WI38 (cell line): ENCODE data around the gene SHROOM3.

Experiments used
- H3K4me3 ChIP-seq: 2 replicates; pipeline ENCODE4 v1.5.1; 2011; ENCODE audit warnings: low read depth, mild to moderate bottlenecking, control low read depth, low read length
- TF ChIP-seq, protein P1 (sequence below): IDR thresholded peaks from 2 replicates; pipeline ENCODE4 v1.5.1; 2012; ENCODE audit warnings: low read depth, mild to moderate bottlenecking, control low read depth, low read length

SHROOM3 gene

GRCh38 chr4:76458825-76459224 is 23.8 kb downstream of the SHROOM3 start:
- no peak overlapping the region for H3K4me3 ChIP-seq
- TF ChIP-seq, protein P1, sequence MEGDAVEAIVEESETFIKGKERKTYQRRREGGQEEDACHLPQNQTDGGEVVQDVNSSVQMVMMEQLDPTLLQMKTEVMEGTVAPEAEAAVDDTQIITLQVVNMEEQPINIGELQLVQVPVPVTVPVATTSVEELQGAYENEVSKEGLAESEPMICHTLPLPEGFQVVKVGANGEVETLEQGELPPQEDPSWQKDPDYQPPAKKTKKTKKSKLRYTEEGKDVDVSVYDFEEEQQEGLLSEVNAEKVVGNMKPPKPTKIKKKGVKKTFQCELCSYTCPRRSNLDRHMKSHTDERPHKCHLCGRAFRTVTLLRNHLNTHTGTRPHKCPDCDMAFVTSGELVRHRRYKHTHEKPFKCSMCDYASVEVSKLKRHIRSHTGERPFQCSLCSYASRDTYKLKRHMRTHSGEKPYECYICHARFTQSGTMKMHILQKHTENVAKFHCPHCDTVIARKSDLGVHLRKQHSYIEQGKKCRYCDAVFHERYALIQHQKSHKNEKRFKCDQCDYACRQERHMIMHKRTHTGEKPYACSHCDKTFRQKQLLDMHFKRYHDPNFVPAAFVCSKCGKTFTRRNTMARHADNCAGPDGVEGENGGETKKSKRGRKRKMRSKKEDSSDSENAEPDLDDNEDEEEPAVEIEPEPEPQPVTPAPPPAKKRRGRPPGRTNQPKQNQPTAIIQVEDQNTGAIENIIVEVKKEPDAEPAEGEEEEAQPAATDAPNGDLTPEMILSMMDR = no peak

DNA sequence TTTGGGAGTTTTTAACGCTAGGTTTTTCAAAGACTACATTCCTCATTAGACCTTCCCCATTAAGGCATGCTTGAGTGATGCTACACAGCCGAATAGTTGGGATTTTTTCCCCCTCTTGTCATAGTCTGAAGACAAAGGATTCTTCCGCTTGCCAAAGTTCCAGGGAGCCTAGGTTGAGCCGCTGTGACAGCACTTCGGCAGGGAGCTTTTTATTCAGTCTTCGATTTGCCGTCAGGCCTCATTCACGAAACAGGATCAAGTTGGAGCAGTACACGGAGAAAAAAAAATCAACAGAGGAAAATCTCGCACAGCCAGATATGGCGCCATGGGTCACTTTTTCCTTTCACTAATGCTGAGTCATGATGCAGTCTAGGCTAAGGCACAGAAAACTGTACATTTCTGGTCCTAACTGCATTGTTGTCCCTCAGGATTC is 24.3 kb downstream of the SHROOM3 start:
- H3K4me3 ChIP-seq = no peak overlapping the region
- TF ChIP-seq, protein P1 = no peak

DNA sequence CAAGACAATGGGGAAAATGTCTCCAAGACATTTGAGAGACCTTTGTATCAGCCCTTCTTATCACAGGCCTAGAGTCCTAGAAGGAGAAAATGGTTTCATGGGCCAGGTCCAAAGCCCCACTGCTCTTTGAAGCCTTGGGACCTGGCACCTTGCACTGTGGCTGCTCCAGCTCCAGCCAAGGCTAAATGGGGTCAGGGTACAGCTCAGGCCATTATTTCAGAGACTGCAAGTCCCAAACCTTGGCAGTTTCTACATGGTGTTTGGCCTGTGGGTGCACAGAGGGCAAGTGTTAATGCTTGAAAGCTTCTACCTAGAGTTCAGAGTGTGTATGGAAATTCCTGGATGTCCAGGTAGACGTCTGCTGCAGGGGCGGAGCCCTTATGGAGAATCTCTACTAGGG is 28.5 kb downstream of the SHROOM3 start:
- no peak overlapping the region for H3K4me3 ChIP-seq

DNA sequence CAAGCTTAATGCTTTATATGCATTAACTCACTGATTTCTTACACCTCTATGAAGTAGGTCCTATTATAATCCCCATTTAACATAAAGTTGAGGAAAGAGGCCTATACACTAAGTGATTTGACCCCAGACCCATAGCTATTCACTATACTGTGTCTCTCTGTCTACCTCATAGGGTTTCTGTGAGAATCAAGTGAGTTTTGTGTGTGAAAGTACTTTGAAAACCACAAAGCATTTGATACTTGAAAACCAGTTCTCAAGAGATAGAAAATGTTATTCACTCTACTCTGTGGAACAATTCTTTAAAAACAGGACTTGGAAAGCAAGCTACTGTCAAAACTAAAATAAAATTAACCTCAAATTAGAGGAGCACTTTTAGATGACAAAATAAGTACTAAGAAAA is 35.0 kb downstream of the SHROOM3 start:
- H3K4me3 ChIP-seq = no peak overlapping the region
- TF ChIP-seq, protein P1 = no peak

More for the DNA sequence above, 28.5 kb downstream of the SHROOM3 start:
- TF ChIP-seq, protein P1 = no peak

DNA sequence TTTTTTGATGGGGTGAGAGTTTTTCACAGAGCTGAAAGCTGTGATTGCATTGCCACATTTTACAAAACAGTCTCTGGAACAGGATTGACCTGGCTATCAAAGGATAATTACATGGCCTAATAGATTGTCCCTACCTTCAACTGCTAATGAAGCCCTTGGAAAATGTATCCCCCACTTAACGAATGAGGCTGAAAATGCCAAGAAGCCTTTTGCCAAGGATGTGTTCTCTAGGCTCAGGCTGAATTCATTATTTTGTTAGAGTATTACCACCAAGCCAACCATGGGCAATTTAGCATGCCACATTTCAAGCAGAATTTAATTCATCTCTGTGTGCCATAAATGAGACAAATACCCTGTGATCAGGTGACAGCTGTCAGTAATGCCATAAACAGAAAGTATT is 35.5 kb downstream of the SHROOM3 start:
- TF ChIP-seq, protein P1 = no peak
- H3K4me3 ChIP-seq = no peak overlapping the region

DNA sequence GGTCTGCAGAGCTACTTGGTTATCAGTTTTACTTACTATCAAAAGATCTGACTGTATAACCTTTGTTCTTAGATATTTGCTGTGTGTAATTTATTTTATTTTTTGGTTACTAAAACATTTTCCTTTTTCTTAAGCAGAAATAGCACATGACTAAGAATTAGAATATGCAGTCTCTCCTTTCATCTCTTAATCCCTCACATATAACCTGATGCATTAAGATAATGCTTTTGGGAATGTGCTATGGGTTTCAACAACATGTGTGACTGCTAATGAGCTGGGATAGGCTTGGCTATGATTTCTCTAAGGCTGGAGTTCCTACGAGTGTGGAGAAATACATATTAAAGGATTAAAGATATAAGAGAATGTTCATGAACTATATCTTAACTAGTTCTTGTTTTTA is 41.5 kb downstream of the SHROOM3 start:
- TF ChIP-seq, protein P1 = no peak
- H3K4me3 ChIP-seq = no peak overlapping the region

DNA sequence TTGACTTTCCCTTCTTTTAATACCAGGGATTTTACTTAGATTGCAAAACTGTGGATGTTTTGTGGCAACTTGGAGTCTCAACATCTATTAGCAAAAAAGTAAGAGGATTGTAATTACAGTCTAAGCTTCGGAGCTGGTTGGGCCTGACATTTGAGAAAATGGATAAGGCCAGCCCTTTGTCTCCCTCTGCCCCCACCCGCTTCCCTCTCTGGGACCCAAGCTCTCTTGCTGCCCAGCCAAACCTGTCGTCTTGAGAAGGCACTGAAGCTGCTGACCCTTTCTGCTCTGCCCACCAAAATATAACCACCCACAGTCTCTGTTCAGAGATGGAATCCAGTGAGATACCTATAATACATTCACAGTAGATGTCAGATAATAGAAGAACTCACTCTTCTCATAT is 49.6 kb downstream of the SHROOM3 start:
- TF ChIP-seq, protein P1 = no peak
- H3K4me3 ChIP-seq = no peak overlapping the region
